Activated gamma-delta T cell treated with Interleukin-2 at 50 U/mL for 16 hours (primary cell): ENCODE measurements around the gene DPEP2.
A peak's percentile ranks its signal among the peaks of the same experiment; 100 is the strongest.
"Not testable (repeated sequence)": the region's sequence is repeated elsewhere in the genome, so short reads cannot be mapped to it uniquely, and the experiment has no call there.

Source experiments
- DNase-seq: peaks from one replicate; pipeline ENCODE4 v3.0.0-alpha.2; 2020

Gene DPEP2

DNA sequence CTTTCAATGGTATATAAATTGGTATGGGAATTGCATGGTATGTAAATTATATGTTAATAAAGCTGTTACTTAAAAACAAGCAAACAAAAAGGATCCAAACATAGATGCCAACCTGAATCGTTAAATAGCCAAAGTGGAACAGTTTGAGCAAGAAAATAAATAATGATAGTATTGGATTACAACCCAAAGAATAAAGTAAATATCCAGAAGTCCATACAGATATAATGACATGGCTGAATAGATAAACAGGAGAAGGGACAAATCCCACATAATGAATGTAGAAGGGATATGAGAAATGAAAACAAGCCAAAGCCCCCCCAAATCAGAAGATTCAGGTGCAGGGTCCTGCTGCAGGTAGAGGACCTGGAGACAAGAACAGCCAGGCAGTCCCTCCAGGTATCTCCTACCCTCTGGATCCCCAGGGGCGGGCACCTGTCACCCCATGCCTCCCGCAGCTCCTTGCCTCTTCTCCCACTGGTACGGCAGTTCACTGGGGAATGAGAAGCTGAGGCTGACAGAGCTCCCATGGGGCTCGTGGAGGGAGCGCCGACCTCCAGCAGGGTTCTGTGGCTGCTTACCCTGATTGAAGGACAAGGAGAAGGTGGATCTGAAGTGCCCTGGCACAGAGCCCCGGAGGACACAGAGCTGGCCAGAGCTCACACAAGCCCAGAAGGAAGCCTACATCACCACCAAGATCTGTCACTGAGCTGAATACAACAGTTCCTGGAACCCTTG lies 45.5 kb downstream of the DPEP2 start:
- no peak for DNase-seq

DNA sequence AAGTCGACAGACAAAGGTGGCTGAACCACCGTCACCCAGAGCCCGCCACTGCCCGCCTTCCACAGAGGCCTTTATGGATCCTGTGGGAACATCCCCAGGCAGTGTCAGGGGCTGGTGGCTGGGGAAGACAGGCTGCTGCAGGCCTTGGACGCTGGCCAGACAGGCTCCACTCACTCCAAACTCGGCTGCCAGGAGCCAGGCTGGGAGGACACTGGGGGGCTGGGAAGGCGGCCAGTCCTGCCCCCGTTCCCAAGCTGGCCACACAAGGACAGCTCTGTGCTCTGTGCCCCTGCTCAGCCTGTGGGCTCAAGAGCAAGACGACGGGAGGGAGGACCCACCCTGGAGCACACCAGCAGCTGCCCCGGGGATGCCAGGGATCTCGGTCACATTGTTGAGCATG lies 47.8 kb downstream of the DPEP2 start:
- DNase-seq = no peak

DNA sequence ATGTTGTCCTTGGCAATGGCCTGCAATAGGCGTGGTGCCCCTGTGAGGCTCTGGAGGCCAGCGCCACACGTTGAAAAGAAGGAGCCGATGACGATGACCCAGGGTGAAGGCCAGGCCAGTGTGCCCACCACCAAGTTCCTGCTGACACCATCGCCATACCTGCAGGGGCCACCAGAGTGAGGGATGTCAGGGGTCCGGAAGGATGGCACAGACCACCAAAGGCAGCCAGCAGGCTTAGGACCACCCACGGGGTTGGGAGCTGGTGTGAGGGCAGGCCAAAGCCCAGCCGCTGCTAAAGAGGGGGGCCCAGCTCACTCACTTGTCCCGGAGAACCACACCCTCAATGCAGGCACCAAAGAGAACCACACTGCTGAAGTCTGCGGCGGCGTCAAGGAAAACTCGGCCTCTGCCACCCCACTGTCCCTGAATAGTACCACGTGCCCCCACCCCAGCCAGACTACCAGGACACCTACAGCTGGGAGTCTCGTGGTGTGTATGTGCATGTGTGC lies 48.9 kb downstream of the DPEP2 start:
- no peak for DNase-seq

DNA sequence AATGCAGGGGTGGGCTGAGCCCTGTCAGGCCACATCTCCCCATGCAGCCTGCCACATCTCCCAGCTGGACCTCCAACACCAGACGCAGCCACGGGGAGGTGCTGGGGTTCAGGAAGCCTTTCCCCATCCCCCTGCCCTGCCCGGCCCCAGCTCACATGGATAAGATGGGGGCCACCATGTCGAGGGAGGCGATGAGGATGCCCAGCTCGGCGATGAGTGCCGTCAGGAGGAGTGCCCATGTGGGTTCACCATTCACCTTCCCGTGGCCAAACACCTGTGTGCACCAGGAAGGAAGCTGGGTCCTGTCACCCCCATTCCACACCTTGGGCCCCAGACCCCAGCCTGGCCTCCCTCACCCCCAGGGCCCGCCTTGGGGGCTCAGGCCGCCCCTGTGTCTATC lies 49.6 kb downstream of the DPEP2 start:
- DNase-seq = no peak

DNA sequence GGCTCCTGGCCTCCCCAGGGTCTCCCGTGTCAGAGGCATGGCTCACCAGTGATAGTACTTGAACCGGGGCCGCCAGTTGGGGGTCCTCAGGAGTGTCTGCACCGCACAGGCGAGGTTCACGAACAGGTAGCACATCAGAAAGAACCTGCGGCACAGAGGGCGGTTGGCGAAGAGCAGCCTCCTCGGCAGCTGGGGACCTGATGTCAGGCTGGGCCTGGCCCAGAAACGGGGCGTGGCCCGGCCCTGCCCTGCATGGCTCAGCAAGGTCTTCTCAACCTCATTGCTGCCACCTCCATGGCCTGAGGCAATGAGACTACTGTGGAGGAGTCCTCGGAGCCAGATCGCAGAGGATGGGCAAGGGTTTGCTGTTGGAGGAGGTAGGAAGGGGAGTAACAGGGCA lies 51.3 kb downstream of the DPEP2 start:
- DNase-seq = no peak

DNA sequence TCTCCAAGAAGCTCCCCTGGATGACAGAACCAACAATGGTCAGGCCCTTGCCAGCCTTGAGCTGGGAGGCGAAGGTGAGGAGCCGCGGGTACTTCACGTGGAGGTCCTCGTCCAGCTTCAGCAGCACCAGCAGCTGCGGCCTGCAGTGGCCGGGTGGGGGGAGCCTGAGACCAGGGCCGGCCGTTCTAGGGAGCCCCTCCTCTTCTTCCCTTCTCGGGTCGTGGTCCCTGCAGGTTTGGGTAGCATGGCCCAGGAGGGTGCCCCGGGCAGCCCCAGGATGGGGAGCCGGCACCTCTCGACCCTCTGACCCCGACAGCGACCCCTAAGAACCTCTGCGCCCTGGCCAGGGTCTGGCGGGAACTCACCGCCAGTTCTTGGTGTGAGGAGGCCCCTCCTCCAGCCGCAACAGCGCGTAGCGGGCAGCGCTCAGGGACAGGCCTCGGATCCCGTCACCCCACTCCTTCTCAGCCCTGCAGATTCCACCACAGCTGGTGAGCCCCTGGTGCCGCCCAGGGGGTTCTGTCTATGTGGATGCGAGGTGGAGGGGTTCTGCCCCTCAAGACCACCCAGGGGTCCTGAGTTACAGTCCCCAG lies 52.2 kb downstream of the DPEP2 start:
- DNase-seq = no peak

DNA sequence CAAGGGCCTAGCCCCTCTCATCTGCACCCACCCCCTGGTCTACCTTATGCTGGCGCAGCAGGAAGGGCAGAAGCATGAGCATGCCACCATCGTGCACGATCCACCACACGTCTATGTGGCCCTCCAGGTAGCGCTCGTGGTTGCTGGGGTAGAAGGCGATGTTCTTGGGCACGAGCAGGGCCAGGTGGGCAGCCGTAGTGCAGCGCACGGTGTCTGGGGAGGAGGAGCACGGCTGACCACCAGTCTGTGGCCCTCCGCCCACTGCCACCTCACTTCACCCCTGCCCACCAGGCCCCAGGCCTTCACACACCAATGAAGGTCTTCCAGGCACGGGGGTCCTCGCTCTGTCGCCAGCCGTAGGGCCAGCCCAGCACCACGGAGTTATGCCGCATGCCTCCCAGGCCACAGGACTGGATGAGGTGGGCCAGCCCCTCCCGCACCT lies 53.1 kb downstream of the DPEP2 start:
- no peak for DNase-seq

DNA sequence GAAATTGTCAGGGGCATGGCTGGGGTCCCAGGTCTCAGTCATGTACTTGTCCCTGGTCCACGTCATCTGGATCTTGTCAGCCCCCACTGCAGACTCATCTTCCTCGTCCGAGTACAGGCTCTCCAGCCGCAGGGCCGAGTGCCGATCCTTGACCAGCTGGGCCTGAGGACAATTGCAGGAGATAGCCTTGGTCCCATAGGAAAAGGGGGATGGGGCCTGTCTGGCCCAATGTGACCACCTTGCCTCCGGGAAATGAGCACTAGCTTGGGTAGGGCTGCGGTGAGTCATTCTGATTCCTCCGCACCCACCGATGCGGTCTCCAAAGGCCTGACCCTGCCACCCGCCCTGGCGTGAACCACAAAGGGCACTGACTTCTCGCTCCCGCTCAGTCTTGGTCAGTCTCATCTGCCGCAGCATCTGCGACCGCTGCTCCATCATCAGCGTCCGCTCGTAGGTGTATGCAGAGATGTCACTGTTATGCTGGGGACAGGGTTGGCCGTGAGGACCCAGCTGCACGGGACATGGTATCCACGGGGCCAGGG lies 53.8 kb downstream of the DPEP2 start:
- DNase-seq = no peak

DNA sequence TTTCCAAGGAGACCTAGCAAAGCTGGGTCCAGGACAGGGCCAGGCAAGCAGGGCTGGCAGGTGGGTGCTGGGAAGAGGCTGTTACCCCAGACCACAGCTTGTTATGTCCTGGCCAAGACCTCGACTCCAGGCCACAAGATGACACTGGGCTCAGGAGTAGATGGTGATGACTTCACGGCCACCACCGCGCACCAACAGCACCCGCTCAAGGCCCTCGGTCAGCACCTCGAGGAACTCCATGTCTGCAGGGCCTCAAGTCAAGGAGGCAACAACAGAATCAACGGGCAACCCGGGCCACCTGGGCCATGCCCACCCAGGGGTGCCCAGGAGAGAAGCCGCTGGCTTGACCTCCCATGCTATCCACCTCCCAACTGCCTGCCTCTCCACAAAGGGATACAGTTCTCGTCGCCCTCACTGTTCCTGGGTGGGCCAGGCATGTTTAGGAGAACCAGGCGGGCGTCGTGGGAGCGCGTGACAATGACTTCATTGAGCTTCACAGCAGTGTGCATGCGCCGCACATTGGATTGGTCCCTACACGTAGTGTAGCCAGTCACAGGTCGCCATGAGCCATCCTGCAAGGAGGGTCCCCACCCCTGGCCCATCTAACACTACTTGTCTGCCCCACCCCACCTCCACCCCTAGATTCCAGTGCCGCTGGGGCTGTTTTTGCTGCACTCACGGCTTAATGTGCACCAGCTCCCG lies 54.4 kb downstream of the DPEP2 start:
- DNase-seq = no peak

DNA sequence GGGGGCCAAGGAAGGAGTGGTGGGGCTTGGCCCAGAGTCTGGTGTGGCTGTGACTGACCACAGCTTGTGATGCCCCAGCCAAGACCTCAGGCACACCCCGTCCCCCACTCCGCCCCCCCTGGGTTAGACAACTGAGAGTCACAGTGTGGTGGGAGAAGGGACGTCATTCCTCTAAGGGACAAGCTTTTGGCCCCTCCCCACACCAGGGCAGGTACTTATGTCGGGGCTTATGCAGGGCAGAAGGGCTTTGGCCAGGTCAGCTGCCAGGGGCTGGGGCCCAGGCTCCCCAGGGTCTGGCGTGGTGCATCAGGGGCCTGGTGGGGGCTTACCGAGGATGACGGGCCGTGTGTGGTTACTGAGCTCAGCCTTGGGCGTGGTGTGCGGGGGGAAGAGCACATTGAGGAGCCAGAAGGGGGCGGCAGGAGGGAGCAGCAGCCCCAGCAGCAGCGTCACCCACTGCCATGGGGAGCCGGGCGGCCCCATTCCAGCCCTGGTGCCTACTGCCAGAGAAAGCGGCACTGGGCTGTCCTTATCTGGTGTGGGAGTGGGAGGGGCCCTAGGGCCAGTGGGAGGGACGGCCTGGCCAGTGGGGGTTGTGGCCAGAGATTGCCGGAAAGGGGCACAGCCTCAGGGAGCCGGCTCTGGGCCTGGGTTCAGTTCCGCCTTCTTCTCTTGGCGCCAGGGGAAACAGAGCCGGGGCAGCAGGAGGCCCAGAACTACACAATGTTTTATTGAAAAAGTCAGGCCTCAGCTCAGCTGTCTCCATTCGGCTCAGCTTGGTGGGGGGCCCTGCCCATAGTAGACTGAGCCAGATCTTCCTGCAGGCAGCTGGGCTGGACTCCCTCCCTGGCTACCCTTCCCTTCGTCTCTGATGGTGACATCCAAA lies 55.4 kb downstream of the DPEP2 start, which contains the start of gene LCAT:
TSS of gene LCAT (minus strand) at position 502 of the 886 bp plus-strand sequence. CDS start at position 483, 19 bp downstream.
- no peak for DNase-seq

DNA sequence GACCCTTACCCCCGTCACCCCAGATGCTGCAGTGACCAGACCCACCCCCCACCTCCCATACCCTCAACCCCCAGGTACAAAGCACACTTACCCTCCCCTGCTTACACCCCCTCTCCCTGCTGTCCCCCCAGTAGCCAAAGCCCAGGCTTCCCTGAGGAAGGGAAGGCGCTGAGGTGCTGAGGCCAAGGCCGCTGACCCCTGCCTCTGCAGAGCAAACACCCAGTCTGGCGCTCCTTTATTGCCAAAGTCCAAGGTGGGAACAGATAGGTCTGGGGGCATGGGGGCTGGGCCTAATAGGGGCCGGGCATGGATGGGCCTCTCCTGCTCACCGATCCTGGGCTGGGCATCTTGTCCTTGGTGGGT lies 56.0 kb downstream of the DPEP2 start:
- no peak for DNase-seq

DNA sequence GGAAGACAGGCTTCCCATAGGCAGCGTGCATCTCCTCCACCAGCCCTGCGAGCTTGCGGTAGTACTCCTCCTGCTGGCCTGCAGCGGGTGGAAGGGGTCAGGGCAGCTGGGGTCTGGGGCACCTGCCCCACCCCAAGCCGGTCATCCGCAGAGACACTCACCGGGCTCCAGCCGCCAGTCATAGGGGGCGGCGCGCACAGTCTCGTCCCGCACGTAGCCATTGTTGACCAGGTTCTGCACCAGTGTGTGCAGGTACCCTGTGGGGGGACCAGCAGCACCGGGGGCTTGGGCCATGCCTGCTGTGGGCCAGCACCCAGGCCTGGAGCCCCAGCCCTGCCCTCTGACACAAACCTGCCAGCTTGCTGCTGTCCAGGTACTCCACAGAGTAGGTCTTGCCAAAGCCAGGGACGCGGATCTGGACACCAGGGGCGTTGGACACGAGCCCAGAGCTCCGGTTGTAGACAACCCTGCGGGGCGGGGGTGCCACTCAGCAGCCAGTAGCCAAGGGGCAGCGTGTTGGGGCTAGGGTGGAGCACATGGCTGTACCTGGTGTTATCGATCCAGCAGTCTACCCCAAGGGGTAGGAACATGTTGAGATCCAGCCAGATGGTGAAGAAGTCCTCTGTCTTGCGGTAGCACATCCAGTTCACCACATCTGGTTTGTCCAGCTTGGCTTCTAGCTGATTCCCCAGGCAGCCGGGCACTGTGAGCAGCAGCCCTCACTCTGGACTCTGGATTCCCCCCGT lies 56.6 kb downstream of the DPEP2 start:
- no peak for DNase-seq

DNA sequence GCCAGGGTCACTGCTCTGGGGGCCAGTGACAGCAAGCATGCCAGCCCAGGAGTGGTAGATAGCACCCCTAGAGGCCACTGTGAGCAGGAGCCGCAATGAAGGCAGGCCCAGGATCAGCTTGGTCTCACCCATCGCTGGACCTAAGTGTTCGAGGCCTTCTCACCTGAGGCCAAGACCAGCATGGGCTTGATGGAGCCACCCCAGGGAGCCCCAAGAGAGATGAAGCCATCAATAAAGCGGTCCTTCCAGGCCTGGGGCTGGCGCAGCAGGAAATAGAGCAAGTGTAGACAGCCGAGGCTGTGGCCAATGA lies 57.1 kb downstream of the DPEP2 start:
- DNase-seq = peak; percentile 19

DNA sequence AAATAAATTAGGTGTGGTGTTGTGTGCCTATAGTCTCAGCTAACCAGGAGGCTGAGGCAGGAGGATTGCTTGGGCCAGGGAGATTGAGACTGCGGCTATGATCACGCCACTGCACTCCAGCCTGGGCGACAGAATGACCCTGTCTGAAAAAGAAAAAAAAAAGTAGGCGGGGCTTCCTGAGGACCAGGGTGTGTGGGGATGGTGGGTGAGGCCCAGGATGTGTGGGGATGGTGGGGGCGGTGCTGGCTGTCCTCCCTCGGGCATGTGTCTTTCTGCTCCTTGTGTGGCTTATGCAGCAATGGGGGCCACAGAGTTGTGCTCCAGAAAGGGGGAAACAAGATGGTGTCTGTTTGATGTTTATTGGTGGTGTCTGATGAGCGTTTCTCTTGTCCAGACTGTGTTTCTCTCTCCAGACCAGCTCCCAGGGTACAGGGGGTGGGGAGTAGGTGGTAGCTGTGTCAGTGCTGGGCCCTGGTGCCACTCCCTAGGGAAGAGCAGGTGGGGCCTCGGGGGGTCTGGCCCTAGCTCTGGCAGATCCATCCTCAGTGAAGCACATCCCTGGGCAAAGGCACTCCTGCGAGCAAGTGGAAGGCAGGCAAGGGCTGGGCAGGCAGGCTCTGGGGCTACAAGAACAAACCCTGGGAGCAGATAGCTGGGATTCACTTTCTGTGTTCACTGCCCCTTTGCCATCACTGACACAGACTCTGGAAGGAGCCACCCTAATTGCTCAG lies 57.6 kb downstream of the DPEP2 start:
- DNase-seq = no peak

DNA sequence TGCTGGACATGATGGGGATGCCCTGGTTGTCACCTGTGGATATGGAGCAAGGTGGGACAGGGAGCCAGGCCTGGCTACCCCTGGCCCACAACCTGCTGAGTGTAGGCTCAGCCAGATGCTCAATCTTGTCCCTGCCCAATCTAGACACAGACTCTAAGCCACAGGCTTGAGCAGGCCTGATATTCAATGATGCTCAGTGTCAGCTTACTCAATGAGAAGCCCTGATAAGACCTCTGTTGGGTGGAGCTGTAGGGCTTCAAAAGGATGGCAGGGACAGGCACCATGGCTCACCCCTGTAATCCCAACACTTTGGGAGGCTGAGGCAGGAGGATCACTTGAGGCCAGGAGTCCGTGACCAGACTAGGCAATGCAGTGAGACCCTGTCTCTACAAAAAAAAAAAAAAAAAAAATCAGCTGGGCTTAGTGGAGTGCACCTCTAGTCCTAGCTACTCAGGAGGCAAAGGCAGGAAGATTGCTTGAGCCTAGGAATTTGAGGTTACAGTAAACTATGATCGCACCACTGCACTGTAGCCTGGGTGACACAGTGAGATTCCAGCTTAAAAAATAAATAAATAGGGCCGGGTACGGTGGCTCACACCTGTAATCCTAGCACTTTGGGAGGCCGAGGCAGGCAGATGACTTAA lies 58.7 kb downstream of the DPEP2 start:
- no peak for DNase-seq

DNA sequence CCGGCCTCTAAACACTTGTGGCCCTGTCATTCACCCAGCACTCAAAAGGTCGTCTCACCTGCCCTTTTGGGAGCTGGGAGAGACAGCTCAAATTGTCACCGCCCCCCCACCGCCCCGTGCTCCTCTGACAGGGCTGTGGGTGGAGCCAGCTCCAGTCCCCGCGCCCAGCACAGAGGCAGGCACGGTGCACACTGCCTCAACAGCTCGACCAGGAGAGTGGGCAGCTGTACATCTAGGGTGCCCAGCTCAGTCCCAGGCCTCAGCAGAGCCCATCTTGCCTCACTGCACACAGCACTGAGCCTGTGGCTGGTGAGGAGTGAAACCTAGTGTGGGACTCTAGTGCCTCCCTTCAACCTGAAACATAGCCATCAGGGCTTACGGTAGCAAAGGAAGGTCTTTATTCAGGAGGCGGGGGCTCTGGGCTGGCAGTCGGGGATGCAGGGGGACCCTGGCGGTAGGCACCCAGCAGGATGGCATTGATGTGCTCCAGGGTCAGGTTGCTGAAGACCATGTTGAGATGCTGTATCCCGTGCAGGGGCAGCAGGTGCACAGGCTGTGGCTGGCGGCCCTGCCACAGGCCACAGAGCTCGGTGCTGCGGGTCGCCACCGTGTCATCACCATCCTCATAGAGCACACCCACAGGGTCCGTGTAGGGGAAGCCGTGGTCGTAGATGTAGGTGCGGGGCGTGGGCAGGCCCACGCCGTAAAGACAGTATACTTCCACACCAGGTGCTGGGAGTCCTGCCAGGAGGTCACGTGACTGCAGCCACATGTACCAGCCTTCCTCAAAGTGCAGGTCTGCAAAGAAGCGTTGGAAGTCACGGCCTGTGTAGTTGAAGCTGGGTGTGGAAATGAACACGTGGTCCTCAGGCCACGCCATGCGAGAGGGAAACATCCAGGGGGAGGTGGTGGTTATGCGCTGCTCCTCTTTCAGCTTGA lies 59.5 kb downstream of the DPEP2 start:
- DNase-seq = peak; percentile 37

DNA sequence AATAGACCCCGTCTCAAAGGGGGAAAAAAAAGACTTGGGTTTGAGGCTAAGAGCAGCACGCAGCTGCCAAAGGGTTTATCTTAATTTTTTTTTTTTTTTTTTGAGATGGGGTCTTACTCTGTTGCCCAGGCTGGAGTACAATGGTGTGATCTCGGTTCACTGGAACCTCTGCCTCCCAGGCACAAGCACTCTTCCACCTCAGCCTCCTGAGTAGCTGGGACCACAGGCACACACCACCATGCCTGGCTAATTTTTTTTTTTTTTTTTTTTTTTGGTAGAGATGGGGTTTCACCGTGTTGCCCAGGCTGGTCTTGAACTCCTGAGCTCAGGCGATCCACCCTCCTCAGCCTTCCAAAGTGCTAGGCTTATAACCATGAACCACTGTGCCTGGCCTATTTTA lies 61.6 kb downstream of the DPEP2 start:
- DNase-seq = not testable (repeated sequence)
